Karpas-422 (cell line): ENCODE results near the gene LGALSL. TPM values are rescaled to one million over a fixed set of nuclear protein-coding genes. Genes with fewer than 3 reads are reported as not detected.
"Not testable (repeated sequence)": the region's sequence is repeated elsewhere in the genome, so short reads cannot be mapped to it uniquely, and the experiment has no call there.

Experiments
- DNase-seq: peaks from one replicate; pipeline ENCODE4 v3.0.0-alpha.2; 2015
- H2AFZ ChIP-seq: fragments of 200-600 bp; sonication (generic); 2 replicates; pipeline ENCODE4 v1.6.1; 2014; ENCODE audit warnings: antibody characterized with exemption, low read length, mixed read lengths
- H3K27ac ChIP-seq: fragments of 200-600 bp; sonication (generic); 2 replicates; pipeline ENCODE4 v1.5.1; 2014; ENCODE audit warnings: mild to moderate bottlenecking, low read length, moderate library complexity
- H3K27me3 ChIP-seq: fragments of 200-600 bp; sonication (generic); 2 replicates; pipeline ENCODE4 v1.6.1; 2014; ENCODE audit warnings: low read length, mixed read lengths
- H3K36me3 ChIP-seq: fragments of 200-600 bp; sonication (generic); 2 replicates; pipeline ENCODE4 v1.6.1; 2014; ENCODE audit warnings: low read length, mixed read lengths; ENCODE audit not compliant: insufficient read depth
- H3K4me1 ChIP-seq: fragments of 200-600 bp; sonication (generic); 2 replicates; pipeline ENCODE4 v1.6.1; 2014; ENCODE audit warnings: mild to moderate bottlenecking, low read length, mixed read lengths
- H3K4me2 ChIP-seq: fragments of 200-600 bp; sonication (generic); 2 replicates; pipeline ENCODE4 v1.6.1; 2014; ENCODE audit warnings: low read length, low read depth, mild to moderate bottlenecking; ENCODE audit not compliant: poor library complexity, severe bottlenecking
- H3K4me3 ChIP-seq: fragments of 200-600 bp; sonication (generic); 2 replicates; pipeline ENCODE4 v1.5.1; 2014; ENCODE audit warnings: mild to moderate bottlenecking, antibody characterized with exemption, low read length, mixed read lengths
- H3K79me2 ChIP-seq: fragments of 200-600 bp; sonication (generic); 2 replicates; pipeline ENCODE4 v1.6.1; 2014; ENCODE audit warnings: mild to moderate bottlenecking, low read length, mixed read lengths
- H3K9ac ChIP-seq: fragments of 200-600 bp; sonication (generic); 2 replicates; pipeline ENCODE4 v1.6.0; 2014; ENCODE audit warnings: low read length
- H3K9me2 ChIP-seq: fragments of 200-600 bp; sonication (generic), shearing (Covaris generic); replicated peaks from 2 replicates; pipeline ENCODE4 v1.6.0; 2014; ENCODE audit warnings: mild to moderate bottlenecking, low read length, moderate library complexity; ENCODE audit not compliant: insufficient read depth
- H3K9me3 ChIP-seq: fragments of 300-700, 200-600 bp; sonication (generic); 2 replicates; pipeline ENCODE4 v1.6.1; 2014; ENCODE audit warnings: low read length, mixed read lengths
- H4K20me1 ChIP-seq: fragments of 200-600 bp; sonication (generic); 2 replicates; pipeline ENCODE4 v1.6.1; 2014; ENCODE audit warnings: mild to moderate bottlenecking, antibody characterized with exemption, low read length, low read depth; ENCODE audit not compliant: insufficient read depth
- total RNA-seq: library from RNA; depleted of rRNA; stranded (reverse); fragments of >200 nt; shearing (Covaris generic); gene quantifications from 2 replicates; pipeline ENCODE4 v1.2.3, GENCODE V29; 2014; ENCODE audit warnings: low replicate concordance

Gene LGALSL
- total RNA-seq, 1 experiment from 2014 or later: 2.9 TPM

DNA sequence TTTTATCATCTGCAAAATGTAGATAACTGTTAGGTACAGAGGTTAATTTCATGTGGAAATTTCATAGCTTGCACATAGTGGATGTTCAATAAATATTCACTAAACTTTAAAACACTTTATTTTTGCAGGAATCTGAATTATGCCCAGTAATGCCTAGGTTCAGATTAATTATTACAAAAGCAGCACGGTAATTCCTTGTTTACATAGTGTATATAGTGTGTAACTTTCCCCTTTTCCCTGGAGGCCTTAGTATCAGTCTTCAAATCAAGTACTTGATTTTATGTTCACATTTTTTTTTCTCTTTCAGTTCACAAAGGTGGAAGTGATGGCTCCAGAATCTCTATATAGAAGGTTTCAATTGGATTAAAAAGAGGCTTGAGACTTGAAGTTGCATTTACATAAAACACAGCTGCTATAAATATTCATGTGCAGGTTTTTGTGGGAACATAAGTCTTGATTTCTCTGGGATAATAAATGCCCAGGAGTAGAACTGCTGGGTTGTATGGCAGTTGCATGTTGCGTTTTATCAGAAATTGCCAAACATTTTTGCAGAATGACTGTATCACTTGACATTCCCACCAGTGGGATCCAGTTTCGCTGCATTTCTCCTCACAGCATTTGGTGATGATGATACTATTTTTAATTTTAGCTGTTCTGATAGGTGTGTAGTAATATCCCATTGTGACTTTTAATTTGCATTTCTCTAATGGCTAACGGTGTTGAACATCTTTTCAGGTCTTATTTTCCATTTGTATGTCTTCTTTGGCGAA, 27.6 kb upstream of the LGALSL start:
- peaks cover 3% of the 10 kb centered on the region; the same call in 1 of the 2 replicates for H3K4me1 ChIP-seq
- H3K4me2 ChIP-seq: no peak overlapping the region
- no peaks in the 10 kb centered on the region for H3K36me3 ChIP-seq
- H3K9me2 ChIP-seq: no peaks in the 10 kb centered on the region
- no peak for DNase-seq
- no peak overlapping the region for H2AFZ ChIP-seq
- no peak overlapping the region for H3K9ac ChIP-seq
- no peaks in the 10 kb centered on the region for H3K79me2 ChIP-seq
- no peak overlapping the region for H3K4me3 ChIP-seq
- H4K20me1 ChIP-seq: no peaks in the 10 kb centered on the region
- H3K27me3 ChIP-seq: no peaks in the 10 kb centered on the region
- no peak overlapping the region for H3K27ac ChIP-seq
- no peaks in the 10 kb centered on the region for H3K9me3 ChIP-seq

GRCh38 chr2:64434039-64434657, 19.8 kb upstream of the LGALSL start:
- no peak for DNase-seq
- Histone ChIP-seq H4K20me1 (no peaks in the 10 kb centered on the region), H3K4me1 (no peaks in the 10 kb centered on the region), H3K9me3 (no peaks in the 10 kb centered on the region), H3K9ac (no peak overlapping the region), H3K27ac (no peak overlapping the region), H3K9me2 (no peaks in the 10 kb centered on the region), H3K36me3 (no peaks in the 10 kb centered on the region), H3K4me2 (no peak overlapping the region), H2AFZ (no peak overlapping the region), H3K79me2 (no peaks in the 10 kb centered on the region), H3K27me3 (no peaks in the 10 kb centered on the region), H3K4me3 (no peak overlapping the region)

- H3K27me3 ChIP-seq: no peaks in the 10 kb centered on the region
- no peak overlapping the region for H3K27ac ChIP-seq
- H3K79me2 ChIP-seq: no peaks in the 10 kb centered on the region
- H4K20me1 ChIP-seq: no peaks in the 10 kb centered on the region
- no peak for DNase-seq
- no peaks in the 10 kb centered on the region for H3K4me1 ChIP-seq
- no peaks in the 10 kb centered on the region for H3K9me2 ChIP-seq
- no peaks in the 10 kb centered on the region for H3K9me3 ChIP-seq
- no peak overlapping the region for H3K4me3 ChIP-seq
- no peaks in the 10 kb centered on the region for H3K36me3 ChIP-seq
- H2AFZ ChIP-seq: no peak overlapping the region
- no peak overlapping the region for H3K9ac ChIP-seq
- H3K4me2 ChIP-seq: no peak overlapping the region
Observed at GRCh38 chr2:64437883-64438282, 16.1 kb upstream of the LGALSL start.

DNA sequence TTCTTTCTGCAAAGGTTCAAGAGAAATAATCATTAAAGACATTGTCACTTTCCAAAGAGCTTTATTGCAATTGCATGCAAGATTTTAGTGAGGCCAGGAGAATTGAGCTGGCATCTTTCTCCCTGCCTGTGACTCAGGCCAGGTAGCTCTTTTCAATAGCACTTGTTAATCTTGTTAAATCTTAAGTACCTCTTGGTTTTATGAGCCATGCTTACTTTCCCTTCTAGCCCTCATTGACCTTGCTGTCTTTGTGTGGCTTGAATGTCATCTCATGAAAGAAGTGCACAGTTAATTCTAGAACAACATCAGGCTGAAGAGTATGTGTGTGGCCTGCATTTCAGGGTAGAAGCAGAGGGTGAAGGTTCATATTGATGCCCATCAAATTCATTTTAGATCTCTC, 14.8 kb upstream of the LGALSL start:
- no peaks in the 10 kb centered on the region for H3K36me3 ChIP-seq
- no peaks in the 10 kb centered on the region for H3K9me2 ChIP-seq
- H3K4me3 ChIP-seq: no peak overlapping the region
- H3K4me1 ChIP-seq: no peaks in the 10 kb centered on the region
- DNase-seq: no peak
- H2AFZ ChIP-seq: no peak overlapping the region
- no peaks in the 10 kb centered on the region for H3K9me3 ChIP-seq
- no peaks in the 10 kb centered on the region for H4K20me1 ChIP-seq
- H3K79me2 ChIP-seq: no peaks in the 10 kb centered on the region
- H3K4me2 ChIP-seq: no peak overlapping the region
- no peak overlapping the region for H3K9ac ChIP-seq
- no peaks in the 10 kb centered on the region for H3K27me3 ChIP-seq
- no peak overlapping the region for H3K27ac ChIP-seq

DNA sequence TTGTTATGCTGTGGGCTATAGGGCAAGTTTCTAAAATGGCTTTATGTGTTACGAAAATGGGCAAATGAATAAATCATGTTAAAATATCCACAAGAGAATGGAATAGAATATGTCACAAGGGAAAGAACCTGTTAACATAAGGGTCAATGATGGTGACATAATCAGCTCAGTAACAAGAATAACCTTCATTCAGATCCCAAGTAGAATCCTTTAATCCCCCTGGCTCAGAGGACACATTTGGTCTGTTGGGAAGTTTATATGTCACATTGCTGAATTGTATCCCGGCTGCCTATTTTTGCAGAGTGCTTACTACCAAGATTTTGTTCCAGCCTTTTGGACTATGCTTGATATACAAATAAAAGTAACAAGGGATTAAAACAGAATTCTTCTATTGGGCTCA, 13.1 kb upstream of the LGALSL start:
- H3K79me2 ChIP-seq: no peaks in the 10 kb centered on the region
- no peaks in the 10 kb centered on the region for H3K27me3 ChIP-seq
- no peak overlapping the region for H3K27ac ChIP-seq
- H3K9me3 ChIP-seq: no peaks in the 10 kb centered on the region
- no peaks in the 10 kb centered on the region for H3K36me3 ChIP-seq
- peaks cover 3% of the 10 kb centered on the region for H3K4me1 ChIP-seq
- no peaks in the 10 kb centered on the region for H4K20me1 ChIP-seq
- DNase-seq: no peak
- H3K4me2 ChIP-seq: no peak overlapping the region
- H2AFZ ChIP-seq: no peak overlapping the region
- H3K9ac ChIP-seq: no peak overlapping the region
- H3K9me2 ChIP-seq: no peaks in the 10 kb centered on the region
- H3K4me3 ChIP-seq: no peak overlapping the region

GRCh38 chr2:64442277-64442676, 11.7 kb upstream of the LGALSL start:
- Histone ChIP-seq H3K4me2 (no peak overlapping the region), H3K9me2 (no peaks in the 10 kb centered on the region), H3K9ac (no peak overlapping the region), H3K4me1 (peaks cover 7% of the 10 kb centered on the region), H3K4me3 (no peak overlapping the region), H4K20me1 (no peaks in the 10 kb centered on the region), H3K36me3 (no peaks in the 10 kb centered on the region), H3K27me3 (no peaks in the 10 kb centered on the region), H2AFZ (no peak overlapping the region), H3K79me2 (no peaks in the 10 kb centered on the region), H3K27ac (no peak overlapping the region), H3K9me3 (no peaks in the 10 kb centered on the region)
- DNase-seq: no peak

GRCh38 chr2:64442801-64443429, 11.0 kb upstream of the LGALSL start:
- Histone ChIP-seq H3K9me2 (no peaks in the 10 kb centered on the region), H3K36me3 (no peaks in the 10 kb centered on the region), H3K9ac (no peak overlapping the region), H3K27me3 (no peaks in the 10 kb centered on the region), H3K27ac (no peak overlapping the region), H3K9me3 (no peaks in the 10 kb centered on the region), H4K20me1 (no peaks in the 10 kb centered on the region), H3K4me2 (no peak overlapping the region), H3K79me2 (no peaks in the 10 kb centered on the region), H3K4me1 (peaks cover 7% of the 10 kb centered on the region), H2AFZ (no peak overlapping the region), H3K4me3 (no peak overlapping the region)
- no peak for DNase-seq

- DNase-seq, H3K9me2 ChIP-seq, H3K79me2 ChIP-seq, H3K4me1 ChIP-seq, H3K4me3 ChIP-seq, H3K9me3 ChIP-seq, H3K27me3 ChIP-seq, H4K20me1 ChIP-seq, H2AFZ ChIP-seq, H3K36me3 ChIP-seq, H3K4me2 ChIP-seq, H3K27ac ChIP-seq, H3K9ac ChIP-seq: not testable (repeated sequence)
Observed at GRCh38 chr2:64445970-64446369, 8.0 kb upstream of the LGALSL start.
